H1 (cell line): ENCODE data around the gene TXLNG. TPM values are rescaled to one million over a fixed set of nuclear protein-coding genes. Genes with fewer than 3 reads are reported as not detected.

Source experiments
- CTCF ChIA-PET: fragments of 300-600 bp; sonication (Branson Sonifier 250); formaldehyde crosslinking; loops from one replicate; lab custom pipeline; 2021; ENCODE audit not compliant: partially characterized antibody; lab: Charles Lee
- POLR2A ChIA-PET: fragments of 300-600 bp; sonication (Branson Sonifier 250); formaldehyde crosslinking; loops from one replicate; lab custom pipeline; 2021; ENCODE audit warnings: inconsistent platforms; ENCODE audit not compliant: partially characterized antibody; lab: Charles Lee
- DNase-seq, 2 experiments: peaks; one replicate each; pipeline versions ENCODE4 v3.0.0 to v3.0.0-alpha.2; 2010 to 2022; ENCODE audit warnings: low spot score in 2 of 2, low read depth in 1 of 2, mixed read lengths in 1 of 2
- FAIRE-seq: peaks from 2 replicates; lab custom pipeline; 2011; peaks lifted over from hg19 to GRCh38; lab: Jason Lieb, UNC
- H2AFZ ChIP-seq: 2 replicates; pipeline ENCODE4 v1.8.1; 2012; ENCODE audit warnings: low read length, inconsistent platforms
- H2AK5ac ChIP-seq: 2 replicates; pipeline ENCODE4 v1.6.1; 2013; ENCODE audit warnings: low read depth, low read length
- H2BK120ac ChIP-seq: replicated peaks from 2 replicates; pipeline ENCODE3; 2013; ENCODE audit warnings: low read depth, low read length, inconsistent platforms
- H2BK12ac ChIP-seq: 2 replicates; pipeline ENCODE4 v1.6.1; 2013; ENCODE audit warnings: low read depth, low read length
- H2BK15ac ChIP-seq: 2 replicates; pipeline ENCODE4 v1.6.1; 2013; ENCODE audit warnings: low read length
- H2BK20ac ChIP-seq: 2 replicates; pipeline ENCODE4 v1.6.1; 2013; ENCODE audit warnings: low read length
- H2BK5ac ChIP-seq: 2 replicates; pipeline ENCODE4 v1.6.1; 2013; ENCODE audit warnings: low read depth, low read length
- H3K14ac ChIP-seq: 2 replicates; pipeline ENCODE4 v1.6.1; 2013; ENCODE audit warnings: inconsistent platforms; ENCODE audit not compliant: insufficient read length
- H3K18ac ChIP-seq: 2 replicates; pipeline ENCODE4 v1.6.1; 2013; ENCODE audit warnings: low read length; ENCODE audit errors: extremely low read depth
- H3K23ac ChIP-seq: 2 replicates; pipeline ENCODE4 v1.6.1; 2013; ENCODE audit warnings: inconsistent platforms; ENCODE audit not compliant: insufficient read length
- H3K23me2 ChIP-seq: 2 replicates; pipeline ENCODE4 v1.6.1; 2013; ENCODE audit warnings: low read depth, low read length
- H3K27ac ChIP-seq: 2 replicates; pipeline ENCODE4 v1.6.1; 2011; ENCODE audit warnings: low read depth, low read length, inconsistent platforms
- H3K27me3 ChIP-seq, 4 experiments: replicated peaks in 1 of 4; 1 replicate in 1 of 4; 2 replicates in 3 of 4; pipeline versions ENCODE4 v1.6.1 to v1.8.1; 2011 to 2013; ENCODE audit warnings: low read length in 3 of 4, mild to moderate bottlenecking in 3 of 4, inconsistent platforms in 2 of 4, mixed read lengths in 2 of 4, moderate library complexity in 1 of 4; ENCODE audit not compliant: control insufficient read depth in 3 of 4, insufficient read depth in 3 of 4; ENCODE audit errors: extremely low read depth in 1 of 4
- H3K36me3 ChIP-seq, 4 experiments: 2 replicates each; pipeline versions ENCODE4 v1.6.1 to v1.8.1; 2011 to 2013; ENCODE audit warnings: mild to moderate bottlenecking in 4 of 4, low read length in 3 of 4, moderate library complexity in 2 of 4, control low read depth in 1 of 4, inconsistent platforms in 1 of 4; ENCODE audit not compliant: insufficient read depth in 4 of 4, control insufficient read depth in 2 of 4
- H3K4ac ChIP-seq: replicated peaks from 2 replicates; pipeline ENCODE3; 2013; ENCODE audit warnings: low read length, low read depth, mixed read lengths, inconsistent platforms; ENCODE audit not compliant: insufficient read length
- H3K4me1 ChIP-seq, 4 experiments: replicated peaks in 1 of 4; 1 replicate in 1 of 4; 2 replicates in 3 of 4; pipeline versions ENCODE4 v1.6.1 to v1.8.1; 2011 to 2013; ENCODE audit warnings: low read length in 3 of 4, inconsistent platforms in 2 of 4, mixed read lengths in 1 of 4; ENCODE audit not compliant: insufficient read depth in 4 of 4, control insufficient read depth in 3 of 4
- H3K4me2 ChIP-seq, 2 experiments: 2 replicates each; pipeline versions ENCODE4 v1.6.1 to v1.8.1; 2011 to 2013; ENCODE audit warnings: low read depth in 2 of 2, low read length in 2 of 2, control low read depth in 1 of 2, inconsistent platforms in 1 of 2, mild to moderate bottlenecking in 1 of 2; ENCODE audit not compliant: insufficient read depth in 1 of 2
- H3K4me3 ChIP-seq, 4 experiments: fragments of 200-600, 300-600 bp in 1 of 4; sonication (generic), shearing (Covaris generic), sonication (Bioruptor Twin) in 1 of 4; 2 replicates each; pipeline versions ENCODE4 v1.5.1 to v1.8.1; 2011 to 2016; ENCODE audit warnings: low read length in 4 of 4, low read depth in 3 of 4, control low read depth in 2 of 4, inconsistent platforms in 2 of 4, mild to moderate bottlenecking in 2 of 4, mixed read lengths in 1 of 4, moderate library complexity in 1 of 4; ENCODE audit not compliant: insufficient read depth in 2 of 4; ENCODE audit errors: extremely low read depth in 1 of 4
- H3K56ac ChIP-seq: replicated peaks from 2 replicates; pipeline ENCODE3; 2013; ENCODE audit warnings: low read depth, mild to moderate bottlenecking, mixed read lengths, low read length, inconsistent platforms; ENCODE audit not compliant: insufficient read length
- H3K79me1 ChIP-seq: 2 replicates; pipeline ENCODE4 v1.6.1; 2013; ENCODE audit warnings: low read depth, low read length, control low read depth
- H3K79me2 ChIP-seq, 2 experiments: 2 replicates each; pipeline versions ENCODE4 v1.6.1 to v1.8.1; 2012 to 2013; ENCODE audit warnings: low read length in 2 of 2, mild to moderate bottlenecking in 2 of 2, inconsistent platforms in 1 of 2; ENCODE audit not compliant: insufficient read depth in 2 of 2, control insufficient read depth in 1 of 2
- H3K9ac ChIP-seq, 4 experiments: replicated peaks in 1 of 4; 1 replicate in 1 of 4; 2 replicates in 3 of 4; pipeline versions ENCODE4 v1.6.1 to v1.8.1; 2011 to 2013; ENCODE audit warnings: low read depth in 3 of 4, low read length in 3 of 4, control low read depth in 2 of 4, mild to moderate bottlenecking in 2 of 4, moderate library complexity in 2 of 4, inconsistent platforms in 1 of 4; ENCODE audit errors: extremely low read depth in 1 of 4
- H3K9me3 ChIP-seq, 2 experiments: 2 replicates each; pipeline versions ENCODE4 v1.6.1 to v1.8.1; 2012 to 2013; ENCODE audit warnings: mild to moderate bottlenecking in 2 of 2, moderate library complexity in 2 of 2, control low read depth in 1 of 2, inconsistent platforms in 1 of 2, low read depth in 1 of 2, low read length in 1 of 2, mixed read lengths in 1 of 2; ENCODE audit not compliant: insufficient read depth in 2 of 2
- H4K20me1 ChIP-seq, 2 experiments: replicated peaks in 1 of 2; 2 replicates each; pipeline versions ENCODE3 to v1.8.1; 2011 to 2013; ENCODE audit warnings: inconsistent platforms in 2 of 2, low read length in 2 of 2, mild to moderate bottlenecking in 1 of 2; ENCODE audit not compliant: insufficient read depth in 2 of 2, control insufficient read depth in 1 of 2
- H4K5ac ChIP-seq: 2 replicates; pipeline ENCODE4 v1.6.1; 2013; ENCODE audit warnings: low read length, low read depth, mixed read lengths, inconsistent platforms; ENCODE audit not compliant: insufficient read length
- H4K8ac ChIP-seq: 2 replicates; pipeline ENCODE4 v1.8.0; 2013; ENCODE audit warnings: mild to moderate bottlenecking, moderate library complexity, low read length, inconsistent platforms; ENCODE audit not compliant: insufficient read depth; ENCODE audit errors: extremely low read depth
- H4K91ac ChIP-seq: replicated peaks from 2 replicates; pipeline ENCODE3; 2013; ENCODE audit warnings: low read length, mixed read lengths, inconsistent platforms; ENCODE audit not compliant: insufficient read length
- ATF2 ChIP-seq: IDR thresholded peaks from 2 replicates; pipeline ENCODE4 v1.6.1; 2012; ENCODE audit warnings: low read length, inconsistent platforms
- BACH1 ChIP-seq: IDR thresholded peaks from 2 replicates; pipeline ENCODE4 v1.6.1; 2012; ENCODE audit warnings: low read length, improper control_type of control experiment
- CBX8 ChIP-seq: fragments of 300-800, 300-1000 bp; sonication (generic); IDR thresholded peaks from 2 replicates; pipeline ENCODE4 v1.7.1; 2016; ENCODE audit warnings: low read depth, low read length, borderline replicate concordance
- GTF2F1 ChIP-seq: IDR thresholded peaks from 2 replicates; pipeline ENCODE4 v1.6.1; 2012; ENCODE audit warnings: low read depth, low read length, improper control_type of control experiment, borderline replicate concordance
- HDAC2 ChIP-seq, 2 experiments: fragments of 300-600 bp in 1 of 2; sonication (generic) in 1 of 2; IDR thresholded peaks; 2 replicates each; pipeline ENCODE4 v1.6.1; 2011 to 2012; ENCODE audit warnings: low read depth in 2 of 2, low read length in 2 of 2, mild to moderate bottlenecking in 2 of 2, moderate library complexity in 2 of 2, borderline replicate concordance in 1 of 2, inconsistent platforms in 1 of 2
- MAX ChIP-seq: IDR thresholded peaks from 2 replicates; pipeline ENCODE4 v1.6.1; 2012; ENCODE audit warnings: inconsistent platforms
- RXRA ChIP-seq: IDR thresholded peaks from 2 replicates; pipeline ENCODE4 v1.6.1; 2011; ENCODE audit warnings: low read depth, mild to moderate bottlenecking, low read length, moderate library complexity; ENCODE audit not compliant: insufficient read depth
- SAP30 ChIP-seq: fragments of 300-600 bp; sonication (generic); IDR thresholded peaks from 2 replicates; pipeline ENCODE4 v1.7.1; 2012; ENCODE audit warnings: low read length, moderate library complexity, mild to moderate bottlenecking, inconsistent platforms; ENCODE audit not compliant: insufficient read depth, insufficient replicate concordance
- SIRT6 ChIP-seq: IDR thresholded peaks from one replicate; pipeline ENCODE4 v1.7.1; 2012; ENCODE audit warnings: low read length, inconsistent platforms
- TBP ChIP-seq: IDR thresholded peaks from 2 replicates; pipeline ENCODE4 v1.6.1; 2011; ENCODE audit warnings: low read depth, low read length, improper control_type of control experiment
- USF2 ChIP-seq: IDR thresholded peaks from 2 replicates; pipeline ENCODE4 v1.6.1; 2011; ENCODE audit warnings: low read length, improper control_type of control experiment
- ZNF274 ChIP-seq: IDR thresholded peaks from 2 replicates; pipeline ENCODE4 v1.7.0; 2012; ENCODE audit warnings: low read length, borderline replicate concordance; ENCODE audit errors: extremely low read depth
- polyA plus RNA-seq, 7 experiments: library from polyadenylated mRNA; depleted of rRNA in 3 of 7; stranded (reverse) in 5 of 7; unstranded in 2 of 7; fragments of >200 nt in 5 of 7; fragments of 200-250 nt in 2 of 7; gene quantifications; 1 replicate in 5 of 7; 2 replicates in 1 of 7; 4 replicates in 1 of 7; pipeline versions ENCODE4 v1.2.1 to v1.2.3, GENCODE V29; 2011 to 2013; ENCODE audit warnings: missing spikeins in 2 of 7, mixed read lengths in 2 of 7
- total RNA-seq: library from RNA; stranded (reverse); fragmentation: NEBNext Ultra II Directional; extraction: Animal tissue kit (Norgen Biotek cat#: 25700); gene quantifications from 2 replicates; pipeline ENCODE4 v1.2.1, GENCODE V29; 2021

Gene TXLNG
- total and polyA plus RNA-seq, 2 of the 8 experiments (the other 6 are each of a cell fraction or from before 2014, with no cell fraction given) = 32.9 to 42.9 TPM

GRCh38 chrX:16778545-16778944, 7.7 kb upstream of the TXLNG start:
- no peak overlapping the region for H2BK5ac ChIP-seq
- H3K79me1 ChIP-seq = no peaks in the 10 kb centered on the region
- no peak overlapping the region for H3K4me2 ChIP-seq
- FAIRE-seq (no peak), DNase-seq (no peak)
- no peak overlapping the region for H3K56ac ChIP-seq
- no peak overlapping the region for H2BK20ac ChIP-seq
- ChIA-PET CTCF (no interaction called here), POLR2A (interaction anchor here (0.9 to 1.1 kb wide), 2 partner anchors 11 to 16 kb away, joined by 3 read pairs; no protein-coding TSS in a partner anchor)
- no peak overlapping the region for H3K14ac ChIP-seq
- H4K5ac ChIP-seq = no peak overlapping the region
- H4K8ac ChIP-seq = no peak overlapping the region
- H3K23ac ChIP-seq = no peak overlapping the region
- no peak overlapping the region for H2AK5ac ChIP-seq
- no peak overlapping the region for H2BK12ac ChIP-seq
- H3K36me3 ChIP-seq = no peaks in the 10 kb centered on the region
- H3K27me3 ChIP-seq = no peaks in the 10 kb centered on the region
- H4K20me1 ChIP-seq = no peaks in the 10 kb centered on the region
- no peak overlapping the region for H4K91ac ChIP-seq
- H3K4ac ChIP-seq = no peak overlapping the region
- H2BK120ac ChIP-seq = no peak overlapping the region
- no peaks in the 10 kb centered on the region for H3K79me2 ChIP-seq
- no peak overlapping the region for H3K18ac ChIP-seq
- H3K23me2 ChIP-seq = no peaks in the 10 kb centered on the region
- H2AFZ ChIP-seq = no peak overlapping the region
- H3K4me1 ChIP-seq = no peaks in the 10 kb centered on the region
- no peak overlapping the region for H2BK15ac ChIP-seq
- H3K9me3 ChIP-seq = no peaks in the 10 kb centered on the region
- no peak overlapping the region for H3K27ac ChIP-seq
- H3K4me3 ChIP-seq = no peak overlapping the region
- H3K9ac ChIP-seq = no peak overlapping the region
- no peak for TF ChIP-seq MAX
- TF ChIP-seq GTF2F1 = no peak
- TF ChIP-seq CBX8 = no peak
- TF ChIP-seq ATF2 = no peak
- TF ChIP-seq RXRA = no peak
- TF ChIP-seq BACH1 = no peak
- TF ChIP-seq TBP = no peak
- TF ChIP-seq HDAC2 (IDR thresholded peaks at IDR 0.05; ENCODE audit: borderline replicate concordance in 1 of 2, low read depth in 2 of 2, low read length in 2 of 2) = no peak
- no peak for TF ChIP-seq SAP30
- TF ChIP-seq SIRT6 = no peak
- TF ChIP-seq USF2 = no peak
- no peak for TF ChIP-seq ZNF274
